GM21526 (cell line): ENCODE data around the gene DSCAM.
"Not testable (repeated sequence)": the region's sequence is repeated elsewhere in the genome, so short reads cannot be mapped to it uniquely, and the experiment has no call there.

Experiments
- ATAC-seq: cut with Tn5 transposase; IDR thresholded peaks from one replicate; pipeline ENCODE4 v1.9.1; 2021; ENCODE audit warnings: moderate library complexity; ENCODE audit not compliant: unreplicated experiment, low FRiP score

Gene DSCAM

GRCh38 chr21:40355076-40355475, 491.9 kb downstream of the DSCAM start:
- no peak for ATAC-seq

GRCh38 chr21:40351006-40351405, 496.0 kb downstream of the DSCAM start:
- no peak for ATAC-seq

- ATAC-seq: no peak
Measured at GRCh38 chr21:40349591-40349990, 497.4 kb downstream of the DSCAM start.

DNA sequence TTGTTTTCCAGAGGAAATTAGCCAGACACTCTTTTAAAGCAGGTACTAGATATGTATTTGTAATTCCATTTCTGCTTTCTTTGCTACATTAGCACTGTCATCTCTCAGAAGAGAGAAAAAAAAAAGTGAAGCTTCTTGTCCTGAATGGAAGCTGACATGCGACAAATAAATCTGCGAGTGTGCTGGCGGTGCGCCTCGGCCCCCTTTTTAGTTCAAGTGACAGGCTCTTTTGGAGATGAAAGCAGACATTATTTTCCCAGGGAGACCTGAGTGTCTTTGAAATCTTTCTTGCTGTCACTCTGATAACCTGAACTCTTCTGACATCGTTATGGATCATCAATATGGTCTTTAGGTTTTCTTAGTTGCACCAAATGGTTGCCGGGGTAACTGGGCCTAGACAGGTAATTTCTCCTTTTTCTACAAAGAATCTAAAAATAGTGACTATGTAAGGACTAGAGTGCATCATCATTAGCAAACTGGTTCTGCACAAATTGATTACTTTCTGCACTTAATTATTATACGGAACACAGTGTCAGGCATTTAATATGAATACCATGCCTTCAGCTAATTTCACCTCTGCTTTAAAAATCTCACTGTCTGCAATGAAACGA, 501.1 kb downstream of the DSCAM start:
- no peak for ATAC-seq

DNA sequence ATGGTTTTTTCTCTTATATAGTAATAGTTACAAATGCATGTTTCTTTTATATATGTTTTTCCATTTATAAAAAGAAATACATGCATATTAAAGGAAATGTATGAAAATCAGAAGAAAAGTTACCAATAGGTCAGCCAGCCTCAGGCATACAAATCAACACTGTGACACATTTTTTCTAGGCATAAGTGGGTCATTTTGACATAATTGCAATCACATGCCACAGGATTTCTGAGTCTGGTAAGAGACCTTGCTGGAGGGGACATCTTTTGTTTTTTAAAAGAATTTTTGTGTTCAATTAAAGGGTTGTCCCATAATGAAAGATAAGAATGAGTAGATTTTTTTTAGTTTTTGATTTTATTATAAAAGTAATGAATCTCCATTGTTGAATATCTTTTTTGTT, 506.6 kb downstream of the DSCAM start:
- no peak for ATAC-seq

- no peak for ATAC-seq
Measured at GRCh38 chr21:40339050-40339449, 507.9 kb downstream of the DSCAM start.

GRCh38 chr21:40337981-40338380, 509.0 kb downstream of the DSCAM start:
- ATAC-seq: no peak

DNA sequence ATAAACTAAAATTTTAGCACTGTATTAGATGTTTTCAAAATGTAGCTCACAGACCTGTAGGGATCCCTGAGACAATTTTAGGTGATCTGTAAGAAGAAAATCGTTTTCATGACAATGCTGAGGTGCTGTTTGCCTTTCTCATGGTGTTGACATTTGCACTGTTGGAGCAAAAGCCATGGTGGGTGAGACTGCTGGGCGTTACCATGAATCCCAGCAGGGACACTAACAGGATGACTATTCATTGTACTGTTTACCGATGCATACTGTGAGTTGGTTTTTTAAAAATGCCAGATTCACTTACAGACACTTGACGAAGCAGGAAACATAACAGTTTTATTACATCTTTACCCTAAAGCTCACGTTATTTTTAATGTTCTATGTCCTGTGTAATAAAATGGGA, 511.3 kb downstream of the DSCAM start:
- no peak for ATAC-seq

- no peak for ATAC-seq
Measured at GRCh38 chr21:40334159-40334558, 512.8 kb downstream of the DSCAM start.

GRCh38 chr21:40333731-40334130, 513.2 kb downstream of the DSCAM start:
- no peak for ATAC-seq

- ATAC-seq: no peak
Measured at GRCh38 chr21:40331804-40332203, 515.2 kb downstream of the DSCAM start.

DNA sequence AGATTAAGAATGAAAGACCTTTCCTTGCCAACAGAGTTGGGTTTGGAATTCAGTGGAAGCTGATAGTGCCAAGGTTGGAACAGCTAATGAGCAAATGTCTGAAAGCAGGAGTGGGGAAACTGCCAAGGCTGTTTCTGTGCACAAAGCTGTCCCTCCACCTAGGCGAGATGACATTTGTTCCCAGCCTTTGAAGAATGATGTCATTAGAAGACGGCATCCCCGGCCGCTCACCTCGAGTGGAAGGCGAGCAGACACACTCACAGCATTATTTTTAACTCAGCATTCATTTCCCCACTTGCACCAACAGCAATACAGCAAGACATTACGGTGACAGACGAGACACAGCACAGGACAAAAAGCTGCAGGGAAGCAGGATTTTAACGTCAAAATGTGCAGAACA, 515.8 kb downstream of the DSCAM start:
- ATAC-seq: no peak

GRCh38 chr21:40324389-40324788, 522.6 kb downstream of the DSCAM start:
- no peak for ATAC-seq

DNA sequence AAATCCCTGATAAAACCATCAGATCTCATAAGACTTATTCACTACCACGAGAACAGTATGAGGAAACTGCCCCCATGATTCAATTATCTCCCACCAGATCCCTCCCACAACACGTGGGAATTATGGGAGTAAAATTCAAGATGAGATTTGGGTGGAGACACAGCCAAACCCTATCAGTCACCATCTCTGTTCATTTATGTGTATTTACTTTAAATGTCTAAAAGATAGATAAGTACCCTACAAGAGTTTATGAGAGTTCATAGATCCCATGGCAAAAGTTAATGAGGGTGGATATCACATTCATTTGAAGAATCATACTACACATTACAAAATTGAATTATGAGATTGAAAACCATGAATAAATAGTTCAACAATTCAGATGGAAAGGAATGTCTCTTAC, 526.2 kb downstream of the DSCAM start:
- ATAC-seq: not testable (repeated sequence)

GRCh38 chr21:40318371-40318770, 528.6 kb downstream of the DSCAM start:
- ATAC-seq: no peak

DNA sequence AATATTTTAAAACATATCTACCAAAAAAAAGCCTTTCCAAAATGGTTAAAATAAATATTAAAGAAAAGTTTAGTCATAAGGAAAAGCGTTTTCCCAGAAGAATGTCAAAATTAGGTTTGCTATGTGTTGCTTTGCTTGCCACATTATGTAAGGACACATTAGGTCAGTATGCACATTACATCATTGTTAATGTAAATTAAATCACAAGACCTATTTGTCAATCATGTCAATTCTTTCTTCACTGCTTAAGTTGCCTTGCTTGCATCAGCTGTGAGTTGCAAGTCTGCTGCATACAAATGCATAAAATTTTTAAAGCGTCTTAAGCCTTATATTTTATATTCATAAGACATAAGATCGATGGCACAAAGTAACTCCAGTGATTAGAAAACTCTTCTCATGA, 530.9 kb downstream of the DSCAM start:
- no peak for ATAC-seq

DNA sequence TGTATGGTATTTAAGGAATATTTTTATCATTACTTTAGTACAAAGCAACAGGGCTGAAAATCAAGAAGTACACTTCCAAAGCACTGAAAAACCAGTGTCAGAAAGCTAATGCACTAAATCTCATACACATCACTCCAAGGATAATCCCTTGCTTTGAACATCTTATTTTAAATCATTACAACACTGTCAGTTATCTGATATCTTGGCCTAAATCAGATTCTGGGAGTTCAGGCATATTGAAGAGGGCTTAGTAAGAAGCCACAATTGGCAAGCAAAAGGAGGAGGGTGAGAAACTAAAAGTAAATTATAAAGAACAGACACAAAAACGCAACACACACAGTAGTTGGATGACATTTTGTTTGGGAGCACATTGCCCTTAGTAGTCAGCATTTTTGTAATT, 531.3 kb downstream of the DSCAM start:
- no peak for ATAC-seq

DNA sequence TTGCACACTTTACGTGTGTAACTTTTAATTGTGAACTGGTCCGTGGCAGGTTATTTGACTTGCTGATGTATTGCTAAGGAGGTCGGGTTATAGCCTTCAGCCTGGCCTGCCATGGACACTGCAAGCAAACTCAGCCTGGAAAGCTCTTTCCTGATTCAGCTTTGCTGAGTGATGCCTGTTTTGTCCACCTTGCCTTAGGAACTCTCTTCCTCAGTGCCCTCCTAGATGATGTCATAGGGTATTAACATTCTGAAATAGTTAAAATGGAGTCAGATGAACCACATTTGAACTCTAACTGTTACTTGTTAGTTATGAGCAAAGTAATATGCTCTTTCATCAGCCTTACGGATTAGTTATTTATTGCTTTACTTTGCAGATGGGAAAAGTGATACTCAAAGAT, 533.7 kb downstream of the DSCAM start:
- ATAC-seq: no peak

DNA sequence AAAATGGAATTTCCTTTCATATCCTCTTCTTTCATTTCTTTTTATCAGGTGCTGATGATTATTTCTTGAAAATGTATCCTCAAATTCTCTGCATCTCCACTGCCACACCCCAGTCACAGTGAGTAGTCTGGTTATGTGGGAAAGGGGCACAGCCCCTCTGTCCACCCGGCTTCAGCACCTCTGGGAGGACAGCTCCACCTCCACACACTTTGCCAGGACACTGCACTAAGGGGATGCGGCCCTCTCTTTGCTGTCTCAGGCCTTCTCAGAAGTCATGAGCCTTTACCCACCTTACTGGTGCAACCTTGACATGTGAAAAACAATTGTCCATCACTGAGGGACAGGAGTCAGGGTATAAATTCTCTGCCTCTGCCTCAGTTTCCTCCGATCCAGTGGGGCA, 546.7 kb downstream of the DSCAM start:
- no peak for ATAC-seq

GRCh38 chr21:40299451-40299850, 547.5 kb downstream of the DSCAM start:
- no peak for ATAC-seq

GRCh38 chr21:40294345-40294744, 552.6 kb downstream of the DSCAM start:
- ATAC-seq: no peak

GRCh38 chr21:40291560-40291959, 555.4 kb downstream of the DSCAM start:
- no peak for ATAC-seq

- ATAC-seq: no peak
Measured at GRCh38 chr21:40284409-40284808, 562.5 kb downstream of the DSCAM start.
